GM12878 (cell line): ENCODE results near the gene TP73. TPM values are rescaled to one million over a fixed set of nuclear protein-coding genes. Genes with fewer than 3 reads are reported as not detected.

ENCODE experiments used
- ATAC-seq: fragments of 200-7000 bp; cut with Tn5 transposase; 3 replicates; pipeline ENCODE4 v1.9.1; 2020; ENCODE audit warnings: mild to moderate bottlenecking, moderate library complexity
- BruUV-seq: library from RNA; stranded (reverse); fragments of 400-500 nt; replicated peaks from 2 replicates; lab custom pipeline; 2021; lab: Mats Ljungman, UMichigan
- CTCF ChIA-PET: fragments of 300-600 bp; sonication (Branson Sonifier 250); formaldehyde crosslinking; extraction: SDS; loops from one replicate; lab custom pipeline; 2021; ENCODE audit warnings: inconsistent platforms; lab: Yijun Ruan, JAX
- POLR2A ChIA-PET: fragments of 350-600 bp; formaldehyde crosslinking; extraction: SDS; loops from one replicate; lab custom pipeline; 2021; ENCODE audit warnings: inconsistent platforms; lab: Charles Lee
- RAD21 ChIA-PET: fragments of 300-600 bp; sonication (Branson Sonifier 250); formaldehyde crosslinking; loops from one replicate; lab custom pipeline; 2023; ENCODE audit warnings: antibody characterized with exemption; ENCODE audit not compliant: unreplicated experiment; lab: Charles Lee
- SMC1A ChIA-PET: fragments of 300-600 bp; sonication (Branson Sonifier 250); formaldehyde crosslinking; loops from one replicate; lab custom pipeline; 2023; ENCODE audit not compliant: unreplicated experiment, uncharacterized antibody; lab: Charles Lee
- DNase-seq: peaks from one replicate; pipeline ENCODE4 v3.0.0-alpha.2; 2011; ENCODE audit warnings: low read depth, low spot score
- FAIRE-seq: peaks from 3 replicates; lab custom pipeline; 2011; peaks lifted over from hg19 to GRCh38; lab: Jason Lieb, UNC
- H2AFZ ChIP-seq: 2 replicates; pipeline ENCODE4 v1.6.0; 2011; ENCODE audit warnings: low read depth, low read length, control low read depth; ENCODE audit not compliant: control insufficient read depth
- H3K27ac ChIP-seq: 2 replicates; pipeline ENCODE4 v1.5.1; 2011; ENCODE audit warnings: control low read depth; ENCODE audit not compliant: control insufficient read depth, insufficient read depth
- H3K27me3 ChIP-seq, 2 experiments: replicated peaks in 1 of 2; 2 replicates each; pipeline versions ENCODE4 v1.6.0 to v1.6.1; 2011; ENCODE audit warnings: low read length in 1 of 2; ENCODE audit not compliant: control insufficient read depth in 2 of 2, insufficient read depth in 2 of 2
- H3K36me3 ChIP-seq, 2 experiments: 2 replicates each; pipeline ENCODE4 v1.5.1; 2011; ENCODE audit warnings: low read length in 1 of 2; ENCODE audit not compliant: control insufficient read depth in 2 of 2, insufficient read depth in 2 of 2
- H3K4me1 ChIP-seq: 2 replicates; pipeline ENCODE4 v1.6.1; 2011; ENCODE audit warnings: mild to moderate bottlenecking, low read length, moderate library complexity, mixed read lengths; ENCODE audit not compliant: control insufficient read depth, insufficient read depth
- H3K4me2 ChIP-seq: 2 replicates; pipeline ENCODE4 v1.6.0; 2011; ENCODE audit warnings: control low read depth; ENCODE audit not compliant: control insufficient read depth, insufficient read depth
- H3K4me3 ChIP-seq: fragments of 200-600 bp; sonication (generic); 2 replicates; pipeline ENCODE4 v1.5.1; 2016
- H3K79me2 ChIP-seq: 2 replicates; pipeline ENCODE4 v1.6.0; 2011; ENCODE audit warnings: low read length; ENCODE audit not compliant: control insufficient read depth, insufficient read depth
- H3K9ac ChIP-seq: 2 replicates; pipeline ENCODE4 v1.8.0; 2011; ENCODE audit warnings: low read length, control low read depth, mixed read lengths; ENCODE audit not compliant: control insufficient read depth, insufficient read depth
- H3K9me3 ChIP-seq: replicated peaks from 3 replicates; pipeline ENCODE4 v1.5.1; 2011; ENCODE audit warnings: mild to moderate bottlenecking, low read length; ENCODE audit not compliant: control insufficient read depth, insufficient read depth
- H4K20me1 ChIP-seq: 2 replicates; pipeline ENCODE4 v1.6.0; 2011; ENCODE audit not compliant: control insufficient read depth, insufficient read depth
- BHLHE40 ChIP-seq, 2 experiments: fragments of 450-650 bp in 1 of 2; IDR thresholded peaks; 2 replicates each; pipeline ENCODE4 v1.6.1; 2011 to 2017; ENCODE audit warnings: low read depth in 2 of 2, borderline replicate concordance in 1 of 2, improper control_type of control experiment in 1 of 2, low read length in 1 of 2, mild to moderate bottlenecking in 1 of 2
- CHD1 ChIP-seq: IDR thresholded peaks from 2 replicates; pipeline ENCODE4 v1.6.1; 2012; ENCODE audit warnings: low read depth, low read length, improper control_type of control experiment
- EZH2 ChIP-seq: IDR thresholded peaks from 2 replicates; pipeline ENCODE4 v1.6.1; 2012; ENCODE audit warnings: low read depth, mild to moderate bottlenecking, control low read depth, inconsistent platforms, low read length, borderline replicate concordance; ENCODE audit not compliant: control insufficient read depth
- IRF3 ChIP-seq: fragments of 450-650 bp; IDR thresholded peaks from 2 replicates; pipeline ENCODE4 v1.6.1; 2014; ENCODE audit warnings: mild to moderate bottlenecking
- MYC ChIP-seq: IDR thresholded peaks from 2 replicates; pipeline ENCODE4 v1.6.1; 2011; ENCODE audit warnings: mild to moderate bottlenecking, low read length, moderate library complexity, inconsistent platforms; ENCODE audit not compliant: insufficient read depth, insufficient replicate concordance, insufficient read length, severe bottlenecking
- POLR2AphosphoS5 ChIP-seq: IDR thresholded peaks from 2 replicates; pipeline ENCODE4 v1.6.1; 2011; ENCODE audit warnings: mild to moderate bottlenecking, low read length, inconsistent platforms
- RB1 ChIP-seq: fragments of 450-650 bp; formaldehyde crosslinking; IDR thresholded peaks from 2 replicates; pipeline ENCODE4 v1.6.1; 2017; ENCODE audit warnings: mild to moderate bottlenecking, borderline replicate concordance
- RELA ChIP-seq: fragments of 450-650 bp; IDR thresholded peaks from 2 replicates; pipeline ENCODE4 v1.8.0; 2014; ENCODE audit warnings: borderline replicate concordance; ENCODE audit not compliant: partially characterized antibody
- STAT1 ChIP-seq: fragments of 450-650 bp; conservative IDR thresholded peaks from 2 replicates; pipeline ENCODE4 v1.6.1; 2014; ENCODE audit warnings: antibody characterized with exemption, mild to moderate bottlenecking
- STAT3 ChIP-seq: IDR thresholded peaks from 2 replicates; pipeline ENCODE4 v1.6.1; 2011; ENCODE audit warnings: low read depth, low read length, improper control_type of control experiment
- WGBS: methylation state at CpG from one replicate; pipeline ENCODE4 v1.1.6; 2016; ENCODE audit warnings: low lambda C conversion rate; ENCODE audit not compliant: insufficient replicate concordance, insufficient coverage; ENCODE audit errors: missing lambda C conversion rate; 5-methylcytosine and 5-hydroxymethylcytosine counted together
- in situ Hi-C: fragments of 300-500 bp; cut with MboI; formaldehyde crosslinking; loops from 9 replicates; pipeline ENCODE4 v1.14.3; 2018; ENCODE audit warnings: mixed read lengths
- intact Hi-C: fragments of 100-400 bp; cut with micrococcal nuclease; formaldehyde crosslinking; loops from one replicate; pipeline ENCODE4 v1.14.2; 2022; ENCODE audit not compliant: unreplicated experiment
- polyA plus RNA-seq, 11 experiments: library from polyadenylated mRNA; depleted of rRNA in 4 of 11; unstranded in 6 of 11; stranded (reverse) in 5 of 11; fragments of >200 nt; fragmentation: Nextera tagmentation in 4 of 11; fragmentation: Illumina TruSeq in 1 of 11; extraction: Ambion mirVana in 4 of 11; extraction: Trizol in 1 of 11; gene quantifications; 1 replicate in 1 of 11; 2 replicates in 10 of 11; pipeline versions ENCODE4 v1.2.1 to v1.2.3, GENCODE V29; 2011 to 2016; ENCODE audit warnings: inconsistent platforms in 2 of 11, missing spikeins in 2 of 11, low read depth in 1 of 11
- total RNA-seq, 4 experiments: library from RNA; depleted of rRNA in 3 of 4; stranded (reverse); fragments of >200 nt in 3 of 4; fragmentation: Illumina TruSeq in 1 of 4; extraction: Trizol in 1 of 4; gene quantifications; 2 replicates each; pipeline versions ENCODE4 v1.2.1 to v1.2.3, GENCODE V29; 2013 to 2021

The TP73 gene
- total and polyA plus RNA-seq, 10 of the 15 experiments (the other 5 are each of a cell fraction or from before 2014, with no cell fraction given): 0.08 to 54.2 (median 14.9) TPM

GRCh38 chr1:3705341-3705950, 53.1 kb downstream of the TP73 start:
- H3K27me3 ChIP-seq: no peaks in the 10 kb centered on the region
- no peak for TF ChIP-seq BHLHE40 (IDR thresholded peaks at IDR 0.05; ENCODE audit: borderline replicate concordance in 1 of 2, low read depth in 2 of 2, low read length in 1 of 2)
- no peak for TF ChIP-seq MYC
- no peak for TF ChIP-seq CHD1
- TF ChIP-seq IRF3: no peak
- TF ChIP-seq RB1: no peak
- no peak for TF ChIP-seq STAT1
- no peak for TF ChIP-seq POLR2AphosphoS5
- no peak for TF ChIP-seq EZH2
- no peak for TF ChIP-seq RELA
- no peak for TF ChIP-seq STAT3
- H3K4me1 ChIP-seq: no peaks in the 10 kb centered on the region
- no peak overlapping the region for H3K27ac ChIP-seq
- H3K4me2 ChIP-seq: no peak overlapping the region
- ChIA-PET SMC1A (no interaction called here), RAD21 (interaction anchor here (0.7 kb wide), 1 partner anchor 83 kb away, joined by 3 read pairs; no protein-coding TSS in a partner anchor), CTCF (no interaction called here), POLR2A (no interaction called here)
- H2AFZ ChIP-seq: no peak overlapping the region
- no peak overlapping the region for H3K4me3 ChIP-seq
- FAIRE-seq (no peak), DNase-seq (no peak), ATAC-seq (no peak)
- no peaks in the 10 kb centered on the region; the same call in 1 of the 2 replicates for H4K20me1 ChIP-seq
- in situ Hi-C loops (no loop called here), intact Hi-C loops (no loop called here)
- no peak overlapping the region for H3K9ac ChIP-seq
- 68% methylated on average over 18 of the region's 19 CpGs for WGBS
- H3K79me2 ChIP-seq: no peaks in the 10 kb centered on the region
- no TSS peak for BruUV-seq
- no peaks in the 10 kb centered on the region for H3K9me3 ChIP-seq
- H3K36me3 ChIP-seq: peaks cover 0 to 29% of the 10 kb centered on the region in 2 experiments; a peak in 3 of 4 replicates
